OCI-LY7 (cell line): Measurements from ENCODE around the gene MYO18A. TPM values are rescaled to one million over a fixed set of nuclear protein-coding genes. Genes with fewer than 3 reads are reported as not detected.

Experiments used
- BruUV-seq: library from RNA; stranded (reverse); fragments of 400-500 nt; replicated peaks from 2 replicates; lab custom pipeline; 2021; lab: Mats Ljungman, UMichigan
- CTCF ChIA-PET: fragments of 300-600 bp; sonication (Branson Sonifier 250); formaldehyde crosslinking; loops from one replicate; lab custom pipeline; 2022; ENCODE audit warnings: antibody characterized with exemption; ENCODE audit not compliant: unreplicated experiment; lab: Charles Lee
- POLR2A ChIA-PET: fragments of 300-600 bp; sonication (Branson Sonifier 250); formaldehyde crosslinking; loops from one replicate; lab custom pipeline; 2022; ENCODE audit warnings: antibody characterized with exemption; lab: Charles Lee
- DNase-seq: peaks from one replicate; pipeline ENCODE4 v3.0.0-alpha.2; 2015; ENCODE audit warnings: low spot score
- H2AFZ ChIP-seq: fragments of 200-600 bp; sonication (generic), shearing (Covaris generic); 2 replicates; pipeline ENCODE4 v1.6.1; 2014; ENCODE audit warnings: mild to moderate bottlenecking, antibody characterized with exemption, low read length, moderate library complexity
- H3K27ac ChIP-seq: fragments of 200-600 bp; sonication (generic); 2 replicates; pipeline ENCODE4 v1.5.1; 2014; ENCODE audit warnings: mixed run types, low read depth, mild to moderate bottlenecking, moderate library complexity, low read length, inconsistent platforms; ENCODE audit not compliant: poor library complexity, severe bottlenecking
- H3K36me3 ChIP-seq: fragments of 200-600 bp; sonication (generic); 2 replicates; pipeline ENCODE4 v1.6.1; 2014; ENCODE audit warnings: mild to moderate bottlenecking, antibody characterized with exemption, low read length, moderate library complexity, mixed read lengths; ENCODE audit not compliant: insufficient read depth
- H3K4me1 ChIP-seq: fragments of 200-600 bp; sonication (generic); 2 replicates; pipeline ENCODE4 v1.5.1; 2014; ENCODE audit warnings: mild to moderate bottlenecking, low read length; ENCODE audit not compliant: insufficient read depth, poor library complexity, severe bottlenecking
- H3K4me2 ChIP-seq: fragments of 200-600 bp; sonication (generic); 2 replicates; pipeline ENCODE4 v1.6.1; 2014; ENCODE audit warnings: mild to moderate bottlenecking, low read length
- H3K4me3 ChIP-seq: fragments of 200-600 bp; sonication (generic); 2 replicates; pipeline ENCODE4 v1.5.1; 2014; ENCODE audit warnings: mild to moderate bottlenecking, low read depth, low read length; ENCODE audit not compliant: poor library complexity, severe bottlenecking
- H3K79me2 ChIP-seq: fragments of 200-600 bp; sonication (generic); 2 replicates; pipeline ENCODE4 v1.6.1; 2016; ENCODE audit warnings: low read depth, mild to moderate bottlenecking, low read length, moderate library complexity, mixed read lengths; ENCODE audit not compliant: insufficient read depth
- H3K9me2 ChIP-seq: fragments of 200-600 bp; sonication (generic); 2 replicates; pipeline ENCODE4 v1.6.1; 2016; ENCODE audit warnings: mild to moderate bottlenecking, low read length, mixed read lengths; ENCODE audit not compliant: insufficient read depth
- H3K9me3 ChIP-seq: fragments of 200-600 bp; sonication (generic); 2 replicates; pipeline ENCODE4 v1.6.1; 2014; ENCODE audit warnings: mild to moderate bottlenecking, mixed run types, low read length, mixed read lengths
- H4K20me1 ChIP-seq: fragments of 200-600 bp; sonication (generic); 2 replicates; pipeline ENCODE4 v1.6.1; 2014; ENCODE audit warnings: mild to moderate bottlenecking, antibody characterized with exemption, low read length, moderate library complexity, mixed read lengths; ENCODE audit not compliant: insufficient read depth
- CTCF ChIP-seq: fragments of 200-600 bp; sonication (generic); conservative IDR thresholded peaks from 2 replicates; pipeline ENCODE4 v1.5.1; 2014; ENCODE audit warnings: mild to moderate bottlenecking, antibody characterized with exemption, low read length, moderate library complexity, mixed read lengths
- EZH2phosphoT487 ChIP-seq: fragments of 200-600 bp; sonication (generic); IDR thresholded peaks from 2 replicates; pipeline ENCODE4 v1.6.1; 2018; ENCODE audit warnings: low read depth, borderline replicate concordance, mild to moderate bottlenecking, mixed run types, antibody characterized with exemption, low read length, moderate library complexity, mixed read lengths
- intact Hi-C: fragments of 100-400 bp; cut with micrococcal nuclease; formaldehyde crosslinking; loops from one replicate; pipeline ENCODE4 v1.10.0; 2022; ENCODE audit not compliant: unreplicated experiment
- total RNA-seq, 2 experiments: library from RNA; depleted of rRNA in 1 of 2; stranded (reverse); fragments of >200 nt in 1 of 2; shearing (Covaris generic) in 1 of 2; gene quantifications; 2 replicates each; pipeline ENCODE4 v1.2.3, GENCODE V29; 2014 to 2022

The MYO18A gene
- total RNA-seq, 2 experiments from 2014 or later = 124 to 128 TPM

- H4K20me1 ChIP-seq = no peaks in the 10 kb centered on the region
- H3K4me1 ChIP-seq = peaks cover 4% of the 10 kb centered on the region
- no peaks in the 10 kb centered on the region for H3K36me3 ChIP-seq
- no peaks in the 10 kb centered on the region for H3K9me3 ChIP-seq
- no peaks in the 10 kb centered on the region for H3K79me2 ChIP-seq
- H3K9me2 ChIP-seq = no peaks in the 10 kb centered on the region
- H2AFZ ChIP-seq = no peak overlapping the region
- no peak overlapping the region for H3K4me2 ChIP-seq
- CTCF ChIA-PET = no interaction called here
- intact Hi-C loops = no loop called here
- no peak for TF ChIP-seq CTCF
- no peak for TF ChIP-seq EZH2phosphoT487
- BruUV-seq = no TSS peak
- no peak overlapping the region for H3K4me3 ChIP-seq
- POLR2A ChIA-PET = no interaction called here
- no peak for DNase-seq
- no peak overlapping the region for H3K27ac ChIP-seq
Observed at GRCh38 chr17:29155227-29155965, 24.8 kb downstream of the MYO18A start.

GRCh38 chr17:29154516-29155226 is 25.5 kb downstream of the MYO18A start:
- Histone ChIP-seq H3K4me3 (no peak overlapping the region), H3K36me3 (no peaks in the 10 kb centered on the region), H3K9me2 (no peaks in the 10 kb centered on the region), H3K4me2 (no peak overlapping the region), H3K4me1 (peaks cover 12% of the 10 kb centered on the region), H4K20me1 (no peaks in the 10 kb centered on the region), H2AFZ (no peak overlapping the region), H3K27ac (no peak overlapping the region), H3K79me2 (no peaks in the 10 kb centered on the region), H3K9me3 (no peaks in the 10 kb centered on the region)
- BruUV-seq = no TSS peak
- ChIA-PET CTCF (no interaction called here), POLR2A (no interaction called here)
- no peak for DNase-seq
- TF ChIP-seq EZH2phosphoT487 (no peak), CTCF (no peak)
- intact Hi-C loops = no loop called here

- no peak for TF ChIP-seq EZH2phosphoT487
- TF ChIP-seq CTCF = no peak
- H4K20me1 ChIP-seq = no peaks in the 10 kb centered on the region
- ChIA-PET CTCF (no interaction called here), POLR2A (no interaction called here)
- peaks cover 32% of the 10 kb centered on the region for H3K4me1 ChIP-seq
- no peak overlapping the region for H3K4me2 ChIP-seq
- no peaks in the 10 kb centered on the region for H3K36me3 ChIP-seq
- no peak overlapping the region for H2AFZ ChIP-seq
- no peak overlapping the region for H3K27ac ChIP-seq
- no peak for DNase-seq
- H3K9me2 ChIP-seq = no peaks in the 10 kb centered on the region
- no TSS peak for BruUV-seq
- no peak overlapping the region for H3K4me3 ChIP-seq
- intact Hi-C loops = no loop called here
- no peaks in the 10 kb centered on the region for H3K79me2 ChIP-seq
- H3K9me3 ChIP-seq = no peaks in the 10 kb centered on the region
Observed at GRCh38 chr17:29151567-29151966, 28.6 kb downstream of the MYO18A start.
